Sigmoid colon (tissue), 4 donors: ENCODE results near the gene AKAP12.
A peak's percentile ranks its signal among the peaks of the same experiment; 100 is the strongest.

Experiments used
- POLR2A ChIP-seq, 2 donors: fragments of 450-650 bp; IDR thresholded peaks; one replicate each; pipeline ENCODE4 v1.6.1; 2016; ENCODE audit warnings: antibody characterized with exemption in 2 of 2, mild to moderate bottlenecking in 2 of 2, moderate library complexity in 2 of 2
- POLR2AphosphoS5 ChIP-seq, 4 donors: sonication (generic); formaldehyde crosslinking; IDR thresholded peaks; one replicate each; pipeline ENCODE4 v1.6.1; 2017; ENCODE audit warnings: antibody characterized with exemption in 4 of 4
- TF ChIP-seq, protein P1 (sequence below), 4 experiments: fragments of 450-650 bp in 3 of 4; fragments of 200-600 bp in 1 of 4; IDR thresholded peaks; one replicate each; pipeline ENCODE4 v1.5.1; 2016 to 2019; ENCODE audit warnings: antibody characterized with exemption in 4 of 4, mild to moderate bottlenecking in 3 of 4, moderate library complexity in 2 of 4

DNA sequence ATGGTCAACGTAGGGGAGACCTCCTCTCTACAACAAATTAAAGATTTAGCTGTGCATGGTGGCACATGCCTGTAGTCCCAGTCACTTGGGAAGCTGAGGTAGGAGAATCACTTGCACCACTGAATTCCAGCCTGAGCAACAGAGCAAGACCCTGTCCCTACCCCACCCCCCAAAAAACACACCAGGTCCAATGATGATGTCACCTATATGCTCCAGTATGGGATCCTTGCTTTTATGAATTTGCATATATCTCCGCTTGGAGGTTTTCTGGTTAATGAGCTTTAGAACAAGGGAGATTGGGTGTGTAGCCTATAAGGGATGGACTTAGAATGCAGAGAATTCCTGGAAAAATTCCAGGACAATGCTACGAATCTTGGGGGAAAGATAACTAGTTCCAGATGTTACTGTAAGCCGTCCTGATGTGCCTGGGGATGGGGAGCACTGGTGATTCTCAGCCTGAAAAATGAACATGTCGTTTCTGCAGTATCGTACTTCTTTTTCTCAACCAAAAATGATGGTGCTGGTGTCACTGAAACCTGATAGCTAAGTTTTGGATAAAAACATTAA, 90.4 kb downstream of the AKAP12 start:
- no peak for TF ChIP-seq POLR2A (IDR thresholded peaks at IDR 0.05)
- TF ChIP-seq POLR2AphosphoS5 (IDR thresholded peaks at IDR 0.05): peak in 1 of 4 donors; percentile 8
- TF ChIP-seq, protein P1, sequence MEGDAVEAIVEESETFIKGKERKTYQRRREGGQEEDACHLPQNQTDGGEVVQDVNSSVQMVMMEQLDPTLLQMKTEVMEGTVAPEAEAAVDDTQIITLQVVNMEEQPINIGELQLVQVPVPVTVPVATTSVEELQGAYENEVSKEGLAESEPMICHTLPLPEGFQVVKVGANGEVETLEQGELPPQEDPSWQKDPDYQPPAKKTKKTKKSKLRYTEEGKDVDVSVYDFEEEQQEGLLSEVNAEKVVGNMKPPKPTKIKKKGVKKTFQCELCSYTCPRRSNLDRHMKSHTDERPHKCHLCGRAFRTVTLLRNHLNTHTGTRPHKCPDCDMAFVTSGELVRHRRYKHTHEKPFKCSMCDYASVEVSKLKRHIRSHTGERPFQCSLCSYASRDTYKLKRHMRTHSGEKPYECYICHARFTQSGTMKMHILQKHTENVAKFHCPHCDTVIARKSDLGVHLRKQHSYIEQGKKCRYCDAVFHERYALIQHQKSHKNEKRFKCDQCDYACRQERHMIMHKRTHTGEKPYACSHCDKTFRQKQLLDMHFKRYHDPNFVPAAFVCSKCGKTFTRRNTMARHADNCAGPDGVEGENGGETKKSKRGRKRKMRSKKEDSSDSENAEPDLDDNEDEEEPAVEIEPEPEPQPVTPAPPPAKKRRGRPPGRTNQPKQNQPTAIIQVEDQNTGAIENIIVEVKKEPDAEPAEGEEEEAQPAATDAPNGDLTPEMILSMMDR (IDR thresholded peaks at IDR 0.05): no peak
